ENCODE measurements around the gene SLC25A36.
"Not testable (repeated sequence)": the region's sequence is repeated elsewhere in the genome, so short reads cannot be mapped to it uniquely, and the experiment has no call there.

Gene SLC25A36

GRCh38 chr3:140931016-140931454 lies 10.6 kb upstream of the SLC25A36 start:
- DNase-seq, result peak in 1 of 51 donors; percentile 3

- no peak for DNase-seq
Observed at GRCh38 chr3:140931801-140932200, 9.8 kb upstream of the SLC25A36 start.

GRCh38 chr3:140933109-140933508 lies 8.5 kb upstream of the SLC25A36 start:
- DNase-seq, result no peak

DNA sequence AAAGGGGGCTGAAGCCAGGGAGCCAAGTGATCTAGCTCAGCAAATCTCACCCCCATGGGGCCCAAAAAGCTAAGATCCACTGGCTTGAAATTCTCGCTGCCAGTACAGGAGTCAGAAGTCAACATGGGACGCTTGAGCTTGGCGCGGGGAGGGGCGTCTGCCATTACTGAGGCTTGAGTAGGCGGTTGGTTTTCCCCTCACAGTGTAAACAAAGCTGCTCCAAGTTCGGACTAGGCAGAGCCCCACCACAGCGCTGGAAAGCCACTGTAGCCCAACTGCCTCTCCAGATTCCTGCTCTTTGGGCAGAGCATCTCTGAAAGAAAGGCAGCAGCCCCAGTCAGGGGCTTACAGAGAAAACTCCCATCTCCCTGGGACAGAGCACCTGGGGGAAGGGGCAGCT lies 8.1 kb upstream of the SLC25A36 start:
- DNase-seq, result no peak

DNA sequence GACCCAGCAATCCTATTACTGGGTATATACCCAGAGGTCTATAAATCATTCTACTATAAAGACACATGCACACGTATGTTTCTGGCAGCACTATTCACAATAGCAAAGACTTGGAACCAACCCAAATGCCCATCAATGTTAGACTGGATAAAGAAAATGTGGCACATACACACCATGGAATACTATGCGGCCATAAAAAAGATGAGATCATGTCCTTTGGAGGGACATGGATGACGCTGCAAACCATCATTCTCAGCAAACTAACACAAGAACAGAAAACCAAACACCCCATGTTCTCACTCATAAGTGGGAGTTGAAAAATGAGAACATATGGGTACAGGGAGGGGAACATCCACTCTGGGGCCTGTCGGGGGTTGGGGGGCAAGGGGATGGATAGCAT lies 2.3 kb upstream of the SLC25A36 start:
- DNase-seq, result not testable (repeated sequence)

DNA sequence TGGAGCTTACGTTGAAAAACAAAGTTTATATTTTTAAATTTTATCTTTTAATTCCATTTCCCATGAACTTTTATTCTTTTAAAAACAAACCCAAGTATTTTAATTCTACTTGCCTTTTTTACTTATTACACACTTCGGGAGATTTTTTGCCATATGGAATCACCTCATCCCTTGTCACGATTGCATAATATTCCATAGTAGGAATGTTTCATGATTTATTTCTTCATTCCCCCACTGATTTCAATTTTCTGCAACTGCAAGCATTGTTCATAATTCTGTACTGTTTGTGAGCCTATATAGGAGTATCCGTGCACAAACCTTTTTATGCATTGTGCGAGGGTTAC lies 574 bp upstream of the SLC25A36 start:
- no peak for DNase-seq

DNA sequence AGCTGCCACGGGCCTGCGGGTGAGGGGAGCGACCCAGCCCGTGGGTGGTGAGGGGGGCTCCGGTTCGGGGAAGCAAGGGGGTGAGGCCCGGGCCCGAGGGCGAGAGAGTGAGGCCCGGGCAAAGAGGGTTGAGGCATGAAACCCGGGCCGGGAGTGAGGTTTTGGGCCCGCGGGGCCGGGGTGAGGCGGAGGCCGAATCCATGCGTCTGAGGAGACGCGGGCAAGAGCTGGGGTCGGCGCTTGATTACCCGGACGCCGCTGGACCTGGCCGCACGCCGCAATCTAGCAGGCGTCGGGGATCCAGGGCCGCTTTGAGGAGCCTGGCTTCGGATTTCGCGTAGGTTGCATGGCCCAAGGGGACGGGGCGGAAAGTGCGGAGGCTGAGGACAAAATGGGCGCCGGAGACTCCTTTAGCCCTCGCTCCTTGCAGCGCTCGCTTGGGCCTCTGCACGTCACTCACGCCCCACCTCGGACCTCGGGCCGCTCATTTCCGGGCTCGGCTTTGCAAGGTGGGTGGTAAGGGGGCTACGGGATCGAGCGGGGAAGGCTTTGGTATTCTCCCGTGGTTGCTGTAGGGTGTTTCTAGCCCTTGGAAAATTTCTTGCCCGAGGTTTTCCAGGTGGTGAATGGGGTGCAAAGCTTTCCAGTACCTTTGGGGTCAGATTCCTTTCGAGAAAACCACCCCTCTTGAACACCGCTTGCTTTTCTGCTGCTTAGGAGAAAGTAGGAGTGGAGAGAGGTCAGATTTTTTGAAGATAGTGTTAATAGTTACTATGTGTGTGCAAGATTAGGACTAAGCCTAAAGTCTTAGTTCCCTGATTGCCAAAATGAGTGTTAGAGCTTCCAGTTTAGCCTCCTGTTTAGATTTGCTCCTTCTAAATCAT lies 827 bp downstream of the SLC25A36 start:
- DNase-seq, result peak in 45 of 51 donors; percentile 7 to 79 (median 49)

DNA sequence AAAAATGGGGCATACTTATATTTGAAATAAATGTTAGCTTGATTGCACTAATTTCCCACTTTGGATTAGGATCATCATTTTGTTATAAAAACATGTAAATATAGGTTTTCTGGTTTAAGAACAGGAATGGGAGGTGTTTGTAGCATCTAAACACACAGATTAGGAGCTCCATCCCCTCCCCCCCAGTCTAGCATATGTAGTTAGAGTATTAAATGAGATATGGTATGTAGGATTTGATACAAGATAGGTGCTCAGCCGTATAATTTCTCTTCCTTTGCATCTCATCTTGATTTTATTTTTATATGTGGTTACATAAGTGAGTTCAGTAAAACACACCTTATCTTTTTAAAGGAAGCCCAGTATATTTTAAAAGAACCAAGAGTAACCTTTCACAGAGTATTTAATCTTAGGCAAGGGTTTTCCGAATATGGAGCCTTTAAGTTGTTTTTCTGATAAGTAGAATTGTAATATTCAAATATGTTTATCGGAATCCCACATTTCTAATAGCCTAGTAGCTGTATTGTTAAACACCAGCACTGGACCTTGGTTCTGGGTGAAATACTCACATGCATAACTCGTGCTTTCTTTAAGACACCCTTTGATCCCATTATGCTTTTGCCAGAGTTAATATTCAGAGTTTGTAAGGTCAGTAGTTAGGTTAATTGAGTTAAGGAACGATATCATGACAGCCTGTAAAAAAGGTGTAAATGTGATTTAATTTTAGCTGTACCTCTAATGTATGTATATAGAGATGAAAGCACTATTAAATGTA lies 2.3 kb downstream of the SLC25A36 start:
- DNase-seq, result no peak

GRCh38 chr3:140948460-140949249 lies 7.0 kb downstream of the SLC25A36 start:
- DNase-seq, result no peak

- DNase-seq, result no peak
Observed at GRCh38 chr3:140950144-140950543, 8.5 kb downstream of the SLC25A36 start.

GRCh38 chr3:140950863-140951262 lies 9.2 kb downstream of the SLC25A36 start:
- no peak for DNase-seq

DNA sequence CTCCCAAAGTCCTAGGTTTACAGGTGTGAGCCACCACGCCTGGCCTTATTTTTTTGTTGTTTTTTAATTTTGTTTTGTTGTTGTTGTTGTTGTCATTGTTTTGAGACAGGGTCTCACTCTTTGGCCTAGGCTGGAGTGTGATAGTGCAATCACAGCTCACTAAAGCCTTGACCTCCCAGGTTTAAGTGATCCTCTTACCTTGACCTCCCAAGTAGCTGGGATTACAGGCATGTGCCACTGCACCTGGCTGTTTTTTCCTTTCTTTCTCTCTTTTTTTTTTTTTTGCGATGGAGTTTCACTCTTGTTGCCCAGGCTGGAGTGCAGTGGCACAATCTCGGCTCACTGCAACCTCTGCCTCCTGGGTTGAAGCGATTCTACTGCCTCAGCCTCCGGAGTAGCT lies 10.1 kb downstream of the SLC25A36 start:
- DNase-seq, result not testable (repeated sequence)

- DNase-seq, result no peak
Observed at GRCh38 chr3:140953028-140953960, 11.7 kb downstream of the SLC25A36 start.

DNA sequence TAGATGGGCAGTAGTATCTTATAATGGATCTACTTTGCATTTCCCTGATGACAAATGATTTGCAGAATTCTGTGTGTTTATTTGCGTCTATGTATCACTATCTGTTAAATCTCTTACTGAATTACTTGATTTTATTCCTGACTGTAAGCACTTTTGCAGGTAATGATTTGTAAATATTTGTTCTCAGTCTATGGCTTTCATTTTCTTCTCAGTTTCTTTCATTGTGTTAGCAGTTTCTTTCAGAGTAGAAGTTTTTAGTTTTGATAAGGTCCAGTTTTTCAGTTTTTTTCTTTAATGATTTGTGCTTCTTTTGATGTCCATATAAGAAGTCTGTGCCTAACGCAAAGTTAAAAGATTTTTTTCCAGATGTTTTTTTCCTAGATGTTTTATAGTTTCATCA lies 12.9 kb downstream of the SLC25A36 start:
- DNase-seq, result no peak

DNA sequence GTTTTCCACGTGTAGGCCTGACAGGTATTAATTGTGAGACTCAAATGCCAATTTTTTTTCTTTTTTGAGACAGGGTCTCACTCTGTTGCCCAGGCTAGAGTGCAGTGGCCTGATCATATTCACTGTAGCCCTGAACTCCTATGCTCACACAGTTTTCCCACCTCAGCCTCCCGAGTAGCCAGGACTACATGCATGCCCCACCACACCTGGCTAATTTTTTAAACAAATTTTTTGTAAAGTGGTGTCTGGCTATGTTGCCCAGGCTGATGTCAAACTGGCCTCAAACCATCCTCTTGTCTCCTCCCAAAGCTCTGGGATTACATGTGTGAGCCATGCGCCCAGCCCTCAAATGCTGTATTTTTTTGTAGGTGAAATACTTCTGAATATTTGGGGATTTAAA lies 14.0 kb downstream of the SLC25A36 start:
- DNase-seq, result no peak

DNA sequence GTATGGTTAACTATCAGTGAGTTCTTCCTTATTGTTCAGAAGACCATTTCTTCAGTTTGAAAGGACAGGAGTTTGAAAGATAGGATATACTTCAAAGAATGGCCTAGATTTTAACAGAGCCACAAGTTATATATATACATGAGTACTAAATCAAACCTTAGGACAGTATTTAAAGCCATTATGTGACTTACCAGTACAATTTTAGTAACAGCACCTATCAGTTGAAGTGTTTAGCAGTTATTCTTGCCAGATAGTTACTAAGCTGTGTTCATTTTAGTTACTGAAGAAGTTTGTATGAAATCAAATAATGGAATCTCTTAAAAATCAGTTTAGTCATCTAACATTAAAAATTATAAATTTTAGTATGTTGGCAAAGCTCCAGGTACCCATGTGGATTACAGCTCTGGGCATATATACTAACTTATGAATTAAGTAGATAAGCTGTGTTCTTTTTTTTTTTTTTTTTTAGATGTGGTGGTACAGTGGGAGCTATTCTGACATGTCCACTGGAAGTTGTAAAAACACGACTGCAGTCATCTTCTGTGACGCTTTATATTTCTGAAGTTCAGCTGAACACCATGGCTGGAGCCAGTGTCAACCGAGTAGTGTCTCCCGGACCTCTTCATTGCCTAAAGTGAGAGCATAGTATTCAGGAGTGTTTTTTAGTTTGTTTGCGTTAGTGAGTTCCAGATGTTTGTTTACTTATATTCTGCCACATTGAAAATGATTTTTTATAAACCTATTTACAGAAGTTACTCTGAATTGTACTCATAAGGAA lies 14.6 kb downstream of the SLC25A36 start:
- no peak for DNase-seq

GRCh38 chr3:140972833-140973232 lies 31.2 kb downstream of the SLC25A36 start:
- no peak for DNase-seq

DNA sequence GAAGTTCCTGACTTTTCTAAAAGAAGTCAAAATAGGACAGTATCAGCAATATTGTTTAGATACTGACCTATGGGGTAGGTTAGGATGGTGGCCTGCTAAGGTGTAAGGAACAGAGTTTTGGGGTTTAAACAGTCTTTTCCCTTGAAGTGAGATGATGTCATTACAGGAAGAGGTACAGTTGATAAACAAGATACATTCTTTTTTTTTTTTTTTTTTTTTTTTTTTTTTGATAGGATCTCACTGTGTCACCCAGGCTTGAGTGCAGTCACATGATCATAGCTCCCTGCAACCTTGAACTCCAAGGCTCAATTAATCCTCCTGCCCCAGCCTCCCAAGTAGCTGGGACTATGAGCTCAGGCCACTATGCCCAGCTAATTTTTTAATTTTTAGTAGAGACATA lies 33.3 kb downstream of the SLC25A36 start:
- DNase-seq, result no peak

DNA sequence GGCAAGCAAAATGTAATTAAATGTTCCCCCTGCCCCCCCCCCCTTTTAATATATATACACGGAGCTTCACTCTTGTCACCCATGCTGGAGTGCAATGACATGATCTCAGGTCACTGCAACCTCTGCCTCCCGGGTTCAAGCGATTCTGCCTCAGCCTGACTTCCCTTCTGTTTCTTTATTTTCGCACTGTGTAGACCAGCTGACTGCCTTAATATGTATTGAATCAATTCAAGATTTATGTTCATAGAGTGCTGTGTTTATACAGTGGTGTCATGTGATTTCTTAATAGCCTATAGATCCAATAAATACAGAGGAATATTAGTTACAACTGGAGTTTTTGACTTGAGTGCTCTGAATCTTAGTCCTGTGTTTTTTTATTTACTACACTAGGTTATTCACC lies 39.0 kb downstream of the SLC25A36 start:
- no peak for DNase-seq

GRCh38 chr3:140987792-140988191 lies 46.2 kb downstream of the SLC25A36 start:
- not testable (repeated sequence) for DNase-seq
